ENCODE results near the gene ATP2B2. TPM values are rescaled to one million over a fixed set of nuclear protein-coding genes. Genes with fewer than 3 reads are reported as not detected.

ATP2B2 gene
- total and polyA plus RNA-seq, 2 of the 8 experiments (the other 6 are each of a cell fraction or from before 2014, with no cell fraction given), result 0.14 to 1.2 TPM

GRCh38 chr3:10430805-10431204, 74.6 kb downstream of the ATP2B2 start:
- H2AK5ac ChIP-seq (ENCODE audit: low read depth, low read length), result no peak overlapping the region
- no peak overlapping the region for H2BK20ac ChIP-seq (ENCODE audit: low read length)
- ChIA-PET POLR2A (ENCODE audit: partially characterized antibody) (no interaction called here), CTCF (ENCODE audit: partially characterized antibody) (interaction anchor here (1.2 to 1.3 kb wide), 3 partner anchors 109 to 308 kb away, joined by 3 read pairs; no protein-coding TSS in a partner anchor)
- no peak overlapping the region for H2BK15ac ChIP-seq (ENCODE audit: low read length)
- no peak overlapping the region for H3K23ac ChIP-seq (ENCODE audit: insufficient read length)
- no peak overlapping the region for H4K8ac ChIP-seq (ENCODE audit: extremely low read depth, insufficient read depth, low read length)
- no peak overlapping the region for H3K56ac ChIP-seq (replicated peaks; ENCODE audit: insufficient read length, low read depth, low read length)
- H2BK5ac ChIP-seq (ENCODE audit: low read depth, low read length), result no peak overlapping the region
- no peak overlapping the region for H3K9ac ChIP-seq (replicated peaks in 1 of 4; ENCODE audit: extremely low read depth in 1 of 4, low read depth in 3 of 4, low read length in 3 of 4)
- no peak overlapping the region for H2BK120ac ChIP-seq (replicated peaks; ENCODE audit: low read depth, low read length)
- H2BK12ac ChIP-seq (ENCODE audit: low read depth, low read length), result no peak overlapping the region
- no peak overlapping the region for H4K5ac ChIP-seq (ENCODE audit: insufficient read length, low read depth, low read length)
- H2AFZ ChIP-seq (ENCODE audit: low read length), result no peak overlapping the region
- H3K14ac ChIP-seq (ENCODE audit: insufficient read length), result no peak overlapping the region
- H3K79me2 ChIP-seq (ENCODE audit: control insufficient read depth in 1 of 2, insufficient read depth in 2 of 2, low read length in 2 of 2), result no peaks in the 10 kb centered on the region
- no peak for DNase-seq (ENCODE audit: low read depth in 1 of 2, low spot score in 2 of 2)
- H3K23me2 ChIP-seq (ENCODE audit: low read depth, low read length), result no peaks in the 10 kb centered on the region
- no peak overlapping the region for H3K4me2 ChIP-seq (ENCODE audit: insufficient read depth in 1 of 2, low read depth in 2 of 2, low read length in 2 of 2)
- no peak overlapping the region for H3K18ac ChIP-seq (ENCODE audit: extremely low read depth, low read length)
- no peaks in the 10 kb centered on the region for H3K27me3 ChIP-seq (replicated peaks in 1 of 4; ENCODE audit: control insufficient read depth in 3 of 4, extremely low read depth in 1 of 4, insufficient read depth in 3 of 4, low read length in 3 of 4)
- no peak overlapping the region for H4K91ac ChIP-seq (replicated peaks; ENCODE audit: insufficient read length, low read length)
- no peak overlapping the region for H3K4ac ChIP-seq (replicated peaks; ENCODE audit: insufficient read length, low read depth, low read length)
- no peaks in the 10 kb centered on the region for H3K9me3 ChIP-seq (ENCODE audit: insufficient read depth in 2 of 2, low read depth in 1 of 2, low read length in 1 of 2)
- no peak overlapping the region for H3K27ac ChIP-seq (ENCODE audit: low read depth, low read length)
- H4K20me1 ChIP-seq (replicated peaks in 1 of 2; ENCODE audit: control insufficient read depth in 1 of 2, insufficient read depth in 2 of 2, low read length in 2 of 2), result no peaks in the 10 kb centered on the region
- H3K4me1 ChIP-seq (replicated peaks in 1 of 4; ENCODE audit: control insufficient read depth in 3 of 4, insufficient read depth in 4 of 4, low read length in 3 of 4), result no peaks in the 10 kb centered on the region
- WGBS, 2 experiments (ENCODE audit: extremely low coverage in 1 of 2, insufficient coverage in 1 of 2, insufficient read length in 1 of 2, insufficient replicate concordance in 2 of 2, low coverage in 1 of 2, low lambda C conversion rate in 2 of 2, missing lambda C conversion rate in 1 of 2), result 67% methylated on average over 1 of the region's 1 CpG; no CpG with 5 or more reads in 1 of the 2 experiments
- H3K79me1 ChIP-seq (ENCODE audit: low read depth, low read length), result no peaks in the 10 kb centered on the region
- H3K36me3 ChIP-seq (ENCODE audit: control insufficient read depth in 2 of 4, insufficient read depth in 4 of 4, low read length in 3 of 4), result no peaks in the 10 kb centered on the region
- FAIRE-seq, result no peak
- H3K4me3 ChIP-seq (ENCODE audit: extremely low read depth in 1 of 4, insufficient read depth in 2 of 4, low read depth in 3 of 4, low read length in 4 of 4), result no peak overlapping the region

All from H1 (cell line).